K562 (cell line): ENCODE results near the gene PSG6. TPM values are rescaled to one million over a fixed set of nuclear protein-coding genes. Genes with fewer than 3 reads are reported as not detected.

Source experiments
- polyA plus RNA-seq, 8 experiments: library from polyadenylated mRNA; depleted of rRNA in 4 of 8; stranded (reverse) in 5 of 8; unstranded in 3 of 8; fragments of >200 nt; fragmentation: Nextera tagmentation in 2 of 8; fragmentation: Illumina TruSeq in 1 of 8; extraction: Ambion mirVana in 2 of 8; extraction: Trizol in 1 of 8; gene quantifications; 2 replicates each; pipeline versions ENCODE4 v1.2.1 to v1.2.3, GENCODE V29; 2011 to 2014; ENCODE audit warnings: inconsistent platforms in 1 of 8, missing spikeins in 1 of 8
- total RNA-seq, 7 experiments: library from RNA; depleted of rRNA in 6 of 7; stranded (reverse); fragments of >200 nt in 6 of 7; fragmentation: Illumina TruSeq in 2 of 7; extraction: Trizol in 2 of 7; gene quantifications; 2 replicates each; pipeline versions ENCODE4 v1.2.1 to v1.2.3, GENCODE V29; 2011 to 2021; ENCODE audit warnings: low replicate concordance in 1 of 7

PSG6 gene
- total and polyA plus RNA-seq, 9 of the 15 experiments (the other 6 are each of a cell fraction or from before 2014, with no cell fraction given), result not detected

Other genes with a start within 250 kb of the PSG6 start
- gene PSG3, start 177.4 kb downstream of the PSG6 start, total RNA-seq (2014; rRNA removed), result not detected in 2 replicates
- not detected in 2 replicates for gene PSG3, start 177.4 kb downstream of the PSG6 start, total RNA-seq (2014; rRNA removed; fragmentation: Illumina TruSeq; extraction: Trizol)
- gene PSG3, start 177.4 kb downstream of the PSG6 start, total RNA-seq (2015; rRNA removed; fragmentation: Illumina TruSeq; extraction: Trizol), result not detected in 2 replicates
- gene PSG3, start 177.4 kb downstream of the PSG6 start, total RNA-seq (2021), result not detected in 2 replicates
- gene PSG3, start 177.4 kb downstream of the PSG6 start, polyA plus RNA-seq (2011; rRNA removed), result not detected in 2 replicates
- gene PSG3, start 177.4 kb downstream of the PSG6 start, polyA plus RNA-seq (2014; fragmentation: Illumina TruSeq; extraction: Trizol), result not detected in 2 replicates
- not detected for gene PSG3, start 177.4 kb downstream of the PSG6 start, polyA plus RNA-seq (2014; fragmentation: Nextera tagmentation; extraction: Ambion mirVana)
- gene PSG3, start 177.4 kb downstream of the PSG6 start, polyA plus RNA-seq (2014; rRNA removed), result not detected in 2 replicates
- not detected in 2 replicates for gene PSG8, start 152.2 kb downstream of the PSG6 start, total RNA-seq (2014; rRNA removed)
- not detected in 2 replicates for gene PSG8, start 152.2 kb downstream of the PSG6 start, total RNA-seq (2014; rRNA removed; fragmentation: Illumina TruSeq; extraction: Trizol)
- not detected in 2 replicates for gene PSG8, start 152.2 kb downstream of the PSG6 start, total RNA-seq (2015; rRNA removed; fragmentation: Illumina TruSeq; extraction: Trizol)
- not detected in 2 replicates for gene PSG8, start 152.2 kb downstream of the PSG6 start, total RNA-seq (2021)
- gene PSG8, start 152.2 kb downstream of the PSG6 start, polyA plus RNA-seq (2011; rRNA removed), result not detected in 2 replicates
- gene PSG8, start 152.2 kb downstream of the PSG6 start, polyA plus RNA-seq (2014; fragmentation: Illumina TruSeq; extraction: Trizol), result not detected in 2 replicates
- not detected for gene PSG8, start 152.2 kb downstream of the PSG6 start, polyA plus RNA-seq (2014; fragmentation: Nextera tagmentation; extraction: Ambion mirVana)
- gene PSG8, start 152.2 kb downstream of the PSG6 start, polyA plus RNA-seq (2014; rRNA removed), result not detected in 2 replicates
- not detected in 2 replicates for gene PSG1, start 38.2 kb downstream of the PSG6 start, total RNA-seq (2014; rRNA removed)
- gene PSG1, start 38.2 kb downstream of the PSG6 start, total RNA-seq (2014; rRNA removed; fragmentation: Illumina TruSeq; extraction: Trizol), result not detected in 2 replicates
- gene PSG1, start 38.2 kb downstream of the PSG6 start, total RNA-seq (2015; rRNA removed; fragmentation: Illumina TruSeq; extraction: Trizol), result not detected in 2 replicates
- gene PSG1, start 38.2 kb downstream of the PSG6 start, total RNA-seq (2021), result not detected in 2 replicates
- not detected in 2 replicates for gene PSG1, start 38.2 kb downstream of the PSG6 start, polyA plus RNA-seq (2011; rRNA removed)
- not detected in 2 replicates for gene PSG1, start 38.2 kb downstream of the PSG6 start, polyA plus RNA-seq (2014; fragmentation: Illumina TruSeq; extraction: Trizol)
- not detected for gene PSG1, start 38.2 kb downstream of the PSG6 start, polyA plus RNA-seq (2014; fragmentation: Nextera tagmentation; extraction: Ambion mirVana)
- not detected in 2 replicates for gene PSG1, start 38.2 kb downstream of the PSG6 start, polyA plus RNA-seq (2014; rRNA removed)
- not detected in 2 replicates for gene PSG7, start 19.3 kb upstream of the PSG6 start, total RNA-seq (2014; rRNA removed)
- gene PSG7, start 19.3 kb upstream of the PSG6 start, total RNA-seq (2014; rRNA removed; fragmentation: Illumina TruSeq; extraction: Trizol), result not detected in 2 replicates
- gene PSG7, start 19.3 kb upstream of the PSG6 start, total RNA-seq (2015; rRNA removed; fragmentation: Illumina TruSeq; extraction: Trizol), result not detected in 2 replicates
- not detected in 2 replicates for gene PSG7, start 19.3 kb upstream of the PSG6 start, total RNA-seq (2021)
- not detected in 2 replicates for gene PSG7, start 19.3 kb upstream of the PSG6 start, polyA plus RNA-seq (2011; rRNA removed)
- not detected in 2 replicates for gene PSG7, start 19.3 kb upstream of the PSG6 start, polyA plus RNA-seq (2014; fragmentation: Illumina TruSeq; extraction: Trizol)
- not detected for gene PSG7, start 19.3 kb upstream of the PSG6 start, polyA plus RNA-seq (2014; fragmentation: Nextera tagmentation; extraction: Ambion mirVana)
- gene PSG7, start 19.3 kb upstream of the PSG6 start, polyA plus RNA-seq (2014; rRNA removed), result not detected in 2 replicates
- not detected in 2 replicates for gene PSG11, start 108.6 kb upstream of the PSG6 start, total RNA-seq (2014; rRNA removed)
- gene PSG11, start 108.6 kb upstream of the PSG6 start, total RNA-seq (2014; rRNA removed; fragmentation: Illumina TruSeq; extraction: Trizol), result not detected in 2 replicates
- gene PSG11, start 108.6 kb upstream of the PSG6 start, total RNA-seq (2015; rRNA removed; fragmentation: Illumina TruSeq; extraction: Trizol), result not detected in 2 replicates
- gene PSG11, start 108.6 kb upstream of the PSG6 start, total RNA-seq (2021), result not detected in 2 replicates
- not detected in 2 replicates for gene PSG11, start 108.6 kb upstream of the PSG6 start, polyA plus RNA-seq (2011; rRNA removed)
- gene PSG11, start 108.6 kb upstream of the PSG6 start, polyA plus RNA-seq (2014; fragmentation: Illumina TruSeq; extraction: Trizol), result not detected in 2 replicates
- not detected for gene PSG11, start 108.6 kb upstream of the PSG6 start, polyA plus RNA-seq (2014; fragmentation: Nextera tagmentation; extraction: Ambion mirVana)
- not detected in 2 replicates for gene PSG11, start 108.6 kb upstream of the PSG6 start, polyA plus RNA-seq (2014; rRNA removed)
- gene PSG2, start 164.8 kb upstream of the PSG6 start, total RNA-seq (2014; rRNA removed), result not detected in 2 replicates
- gene PSG2, start 164.8 kb upstream of the PSG6 start, total RNA-seq (2014; rRNA removed; fragmentation: Illumina TruSeq; extraction: Trizol), result not detected in 2 replicates
- gene PSG2, start 164.8 kb upstream of the PSG6 start, total RNA-seq (2015; rRNA removed; fragmentation: Illumina TruSeq; extraction: Trizol), result not detected in 2 replicates
- not detected in 2 replicates for gene PSG2, start 164.8 kb upstream of the PSG6 start, total RNA-seq (2021)
- not detected in 2 replicates for gene PSG2, start 164.8 kb upstream of the PSG6 start, polyA plus RNA-seq (2011; rRNA removed)
- gene PSG2, start 164.8 kb upstream of the PSG6 start, polyA plus RNA-seq (2014; fragmentation: Illumina TruSeq; extraction: Trizol), result not detected in 2 replicates
- not detected for gene PSG2, start 164.8 kb upstream of the PSG6 start, polyA plus RNA-seq (2014; fragmentation: Nextera tagmentation; extraction: Ambion mirVana)
- not detected in 2 replicates for gene PSG2, start 164.8 kb upstream of the PSG6 start, polyA plus RNA-seq (2014; rRNA removed)